Right ventricle myocardium inferior (tissue), 1 donor: ENCODE data around the gene CNTNAP2. TPM values are rescaled to one million over a fixed set of nuclear protein-coding genes. Genes with fewer than 3 reads are reported as not detected.
"Not testable (repeated sequence)": the region's sequence is repeated elsewhere in the genome, so short reads cannot be mapped to it uniquely, and the experiment has no call there.

Source experiments
- ATAC-seq: fragments of 200-7000 bp; cut with Tn5 transposase; one replicate; pipeline ENCODE4 v1.9.1; 2020; ENCODE audit warnings: mild to moderate bottlenecking, moderate library complexity
- DNase-seq: peaks from one replicate; pipeline ENCODE4 v3.0.0; 2021; ENCODE audit errors: missing footprints
- intact Hi-C: fragments of 100-400 bp; cut with DNase I; formaldehyde crosslinking; loops from one replicate; pipeline ENCODE4 v1.11.0; 2022
- total RNA-seq: library from RNA; stranded (reverse); fragmentation: NEBNext Ultra II Directional; extraction: Animal tissue kit (Norgen Biotek cat#: 25700); gene quantifications from one replicate; pipeline ENCODE4 v1.2.1, GENCODE V29; 2021
- donor health status: DM: no; HTN: yes; CAD: no; lungs with severe emphysema.

The CNTNAP2 gene
- total RNA-seq, 1 donor from 2014 or later: 0.65 TPM

DNA sequence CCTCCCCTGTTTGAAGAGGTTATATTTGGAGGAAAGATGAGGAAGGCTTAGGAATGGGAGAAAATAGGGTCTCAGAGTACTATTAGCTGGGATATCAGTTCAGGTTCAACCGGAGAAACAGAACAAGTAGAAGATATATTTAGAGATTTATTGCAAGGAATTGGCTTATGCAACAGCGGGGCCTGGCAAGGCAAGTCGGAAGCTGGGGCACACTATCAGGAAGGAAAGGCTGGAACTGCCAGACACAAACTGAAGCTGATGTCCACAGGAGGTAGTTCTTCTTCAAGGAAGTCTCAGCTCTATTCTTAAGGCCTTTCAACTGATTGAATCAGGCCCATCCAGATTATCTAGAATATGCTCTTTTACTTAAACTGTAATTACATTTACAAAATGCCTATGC lies 1534.4 kb downstream of the CNTNAP2 start:
- ATAC-seq: no peak
- intact Hi-C loops: no loop called here
- DNase-seq: no peak

DNA sequence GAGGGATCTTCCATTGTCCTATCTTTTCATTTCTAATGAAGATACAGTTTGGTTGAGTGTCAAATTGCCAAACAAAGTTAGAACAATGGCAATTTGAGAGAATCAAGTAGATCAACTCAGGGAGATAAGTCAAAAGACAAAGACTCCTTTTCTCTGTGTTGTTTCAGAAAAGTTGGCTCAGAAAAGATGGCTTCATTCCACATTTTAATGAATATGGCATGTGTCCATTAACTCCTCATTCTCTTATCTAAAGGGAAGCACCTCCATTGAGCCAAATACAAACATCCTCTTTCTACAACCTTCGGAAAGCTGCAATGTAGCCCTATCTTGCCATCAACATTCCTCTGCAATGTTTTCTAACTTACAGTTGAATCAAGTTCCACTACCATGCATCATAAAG lies 1535.0 kb downstream of the CNTNAP2 start:
- no peak for ATAC-seq
- no peak for DNase-seq
- intact Hi-C loops: no loop called here

DNA sequence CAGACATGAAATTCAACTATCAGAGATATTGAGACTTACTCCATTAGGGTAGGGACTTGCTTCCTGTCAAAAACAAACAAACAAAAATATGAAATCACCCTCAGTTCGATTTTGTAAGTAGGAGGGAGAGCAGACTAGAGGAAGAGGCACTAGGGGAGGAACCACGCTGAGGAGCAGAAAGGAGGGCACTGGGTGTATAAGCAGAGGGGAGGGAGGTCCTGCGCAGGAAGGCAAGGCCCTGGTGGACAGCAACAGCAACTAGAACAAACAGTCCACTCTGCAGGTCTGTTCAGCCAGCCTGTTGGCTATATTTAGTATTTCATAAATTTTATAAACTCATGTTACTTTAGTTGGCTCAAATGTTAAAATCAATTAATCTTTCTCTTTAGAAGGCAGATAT lies 1536.9 kb downstream of the CNTNAP2 start:
- DNase-seq (no peak), ATAC-seq (no peak)
- intact Hi-C loops: no loop called here

DNA sequence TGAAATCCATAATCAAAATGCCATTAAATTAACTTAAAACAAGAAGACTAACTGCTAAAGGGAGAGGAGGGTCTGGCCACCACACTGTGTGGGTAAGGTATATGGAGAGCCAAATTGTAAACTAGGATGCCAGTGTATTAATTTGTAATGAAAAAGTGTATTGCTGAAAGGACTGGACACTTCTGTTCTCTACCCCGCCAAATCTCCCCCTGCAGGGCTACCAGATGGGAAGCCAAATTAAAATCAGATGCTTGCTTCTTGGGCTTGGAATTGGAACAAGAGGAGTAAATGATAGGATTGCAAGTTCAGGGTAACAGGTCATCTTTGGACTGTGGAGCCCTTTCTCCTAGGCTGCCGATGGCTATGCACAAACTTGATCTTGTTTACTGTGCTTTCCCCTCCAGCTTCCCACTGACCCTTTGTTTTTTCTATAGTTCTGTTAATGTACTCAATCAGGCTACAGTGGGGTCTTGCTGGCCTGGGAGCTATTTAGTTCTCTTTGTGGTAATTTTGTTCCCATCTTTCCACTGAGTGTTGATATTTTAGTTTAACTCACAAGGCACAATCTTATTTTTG lies 1541.9 kb downstream of the CNTNAP2 start:
- no peak for DNase-seq
- intact Hi-C loops: no loop called here
- no peak for ATAC-seq

DNA sequence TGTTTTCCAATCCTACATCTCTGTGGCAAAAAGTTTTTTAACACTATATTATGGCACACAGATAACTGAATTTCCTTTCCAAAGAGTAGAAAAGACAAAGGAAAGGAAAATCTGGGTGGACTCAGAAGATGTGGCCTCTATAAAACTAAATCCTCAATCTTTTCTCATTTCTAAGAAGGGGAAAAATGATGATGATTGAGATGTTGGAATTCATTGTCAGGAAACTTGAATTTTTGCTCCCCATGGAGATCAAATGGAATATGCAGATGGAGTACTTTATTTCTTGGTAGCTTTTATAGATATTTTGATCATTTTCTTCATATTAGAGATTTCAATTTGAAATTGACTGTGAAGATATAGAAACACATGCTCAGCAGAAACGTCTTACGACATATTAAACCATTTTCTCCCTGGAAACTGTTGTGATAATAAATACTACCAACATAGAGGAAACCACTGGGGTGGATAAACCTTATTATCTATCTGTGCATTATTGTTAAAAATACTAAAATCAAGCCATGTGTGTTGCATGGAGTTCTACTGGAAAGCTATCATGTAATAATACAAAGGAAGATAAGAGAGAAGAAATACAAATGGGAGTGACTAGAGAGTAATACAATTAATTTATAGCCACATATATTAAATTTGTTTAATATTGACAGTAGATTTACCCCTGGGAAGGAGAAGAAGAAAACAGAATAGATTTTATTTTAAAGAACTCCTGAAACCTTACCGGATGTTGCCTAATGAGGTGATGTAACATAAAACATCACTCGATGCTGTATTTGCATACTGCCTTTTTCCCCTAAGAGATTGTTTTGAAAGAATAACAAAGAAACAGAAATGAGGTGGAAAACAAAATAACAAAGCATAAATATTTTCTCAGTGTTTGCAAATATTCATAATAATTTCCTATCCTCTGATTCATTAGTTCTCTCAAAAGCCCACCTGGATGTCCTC lies 1542.7 kb downstream of the CNTNAP2 start:
- ATAC-seq: no peak
- DNase-seq: no peak
- intact Hi-C loops: no loop called here

DNA sequence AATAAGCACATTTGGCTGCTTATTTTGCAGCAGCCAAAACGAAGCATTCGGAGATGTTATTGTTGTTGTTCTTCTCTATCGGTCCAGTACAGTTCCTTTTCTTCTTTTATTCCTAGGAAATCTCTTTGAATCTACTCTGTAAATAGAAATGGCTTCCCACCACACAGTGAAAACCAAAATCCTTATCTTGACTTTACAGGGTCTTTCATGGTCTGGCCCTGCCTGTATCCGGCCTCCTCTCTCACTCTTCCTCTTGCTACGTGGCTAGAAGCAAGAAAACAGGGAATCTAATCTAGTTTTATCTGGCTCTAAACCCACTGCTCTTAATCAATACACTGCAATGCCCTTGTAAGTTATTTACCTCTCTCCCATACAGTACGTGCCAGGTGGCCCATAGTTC lies 1547.9 kb downstream of the CNTNAP2 start:
- DNase-seq: no peak
- intact Hi-C loops: no loop called here
- no peak for ATAC-seq

DNA sequence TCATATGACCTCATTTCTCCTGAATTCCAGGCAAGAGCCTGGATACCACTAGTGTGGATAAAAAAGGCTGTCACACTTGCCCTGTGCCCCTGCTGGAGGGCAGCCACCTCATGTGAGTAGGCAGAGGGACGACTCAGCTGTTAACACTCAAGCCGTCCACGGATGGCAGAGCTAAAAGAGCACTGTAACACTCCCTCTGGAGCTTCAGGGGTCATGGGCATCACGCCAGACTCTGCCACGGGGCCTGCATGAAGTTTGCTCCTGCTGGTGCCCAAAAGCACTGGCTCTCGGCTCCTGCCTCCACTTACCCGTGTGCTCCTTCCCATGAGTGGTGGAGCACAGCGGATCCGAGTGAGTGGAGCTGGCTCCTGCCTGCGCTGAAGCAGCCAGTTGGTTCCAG lies 1554.2 kb downstream of the CNTNAP2 start:
- intact Hi-C loops: no loop called here
- DNase-seq (no peak), ATAC-seq (no peak)

DNA sequence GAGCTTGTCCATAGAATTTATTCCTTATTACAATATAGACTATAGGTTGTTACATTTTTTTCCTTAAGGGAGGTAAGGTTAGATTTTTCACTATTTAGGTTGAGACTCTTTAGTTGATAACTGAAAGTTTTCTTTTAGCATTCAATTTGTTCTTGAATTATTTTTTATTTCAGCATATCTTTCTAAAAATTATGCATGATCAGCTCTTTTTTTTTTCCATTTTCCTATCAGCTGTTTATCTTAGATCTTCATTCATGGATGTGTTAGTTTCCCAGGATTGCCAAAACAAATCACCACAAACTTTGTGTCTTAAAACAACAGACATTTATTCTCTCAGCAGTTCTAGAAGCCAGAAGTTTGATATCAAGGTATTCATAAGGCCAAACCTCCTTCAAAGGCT lies 1558.1 kb downstream of the CNTNAP2 start:
- no peak for ATAC-seq
- DNase-seq: no peak
- intact Hi-C loops: no loop called here

DNA sequence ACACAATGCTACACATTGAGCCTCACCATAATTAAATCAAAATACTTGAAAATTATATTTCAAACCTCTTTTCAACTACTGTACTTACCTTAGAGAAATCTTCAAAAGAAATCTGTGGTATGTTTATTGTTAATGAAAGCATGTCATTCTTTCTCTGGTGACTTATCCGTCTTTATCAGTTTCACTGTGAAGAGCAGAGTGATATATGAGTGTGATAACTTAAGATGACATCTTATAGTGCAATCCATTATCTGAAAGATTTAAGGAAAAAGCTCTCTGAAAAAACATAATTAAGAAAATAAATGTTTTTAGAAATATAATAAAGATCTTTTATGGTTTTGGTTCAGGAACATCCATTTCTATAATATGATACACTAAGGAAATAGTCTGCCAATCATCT lies 1562.3 kb downstream of the CNTNAP2 start:
- DNase-seq (no peak), ATAC-seq (no peak)
- intact Hi-C loops: no loop called here

DNA sequence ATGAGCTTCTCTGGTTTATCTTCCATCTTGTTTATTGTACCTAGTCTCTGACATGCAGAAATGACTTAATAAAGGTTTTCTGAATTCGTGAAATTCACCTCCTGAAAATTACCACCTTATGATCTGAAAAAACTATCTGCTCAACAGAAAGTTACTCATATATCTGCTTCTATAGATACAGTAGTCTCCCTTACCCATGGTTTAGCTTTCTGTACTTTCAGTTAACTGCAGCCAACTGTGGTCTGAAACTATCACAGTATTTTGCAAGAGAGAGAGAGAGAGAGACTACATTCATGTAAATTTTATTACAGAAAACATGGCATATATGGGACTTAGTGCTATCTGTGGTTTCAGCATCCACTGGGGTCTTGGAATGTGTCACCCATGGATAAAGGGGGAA lies 1564.9 kb downstream of the CNTNAP2 start:
- DNase-seq (no peak), ATAC-seq (no peak)
- intact Hi-C loops: no loop called here

DNA sequence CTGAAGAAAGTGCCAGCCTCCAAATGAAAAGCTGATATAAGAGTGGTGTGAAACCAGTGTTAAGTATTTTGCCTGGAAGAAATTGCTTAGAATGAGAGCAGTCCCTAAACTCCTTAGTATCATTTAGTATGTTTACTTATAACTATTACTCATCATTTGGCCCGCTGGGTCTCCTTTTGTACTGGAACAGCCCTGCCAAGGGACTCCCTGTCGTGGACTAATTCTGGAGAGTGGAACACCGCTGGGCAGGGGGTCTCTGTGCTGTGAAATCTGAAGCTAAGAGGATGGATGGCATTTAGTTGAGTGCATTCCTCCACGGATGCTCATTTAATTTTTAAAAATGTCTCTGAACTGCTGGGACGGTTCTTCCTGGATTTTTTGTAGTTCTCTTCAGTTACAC lies 1584.1 kb downstream of the CNTNAP2 start:
- DNase-seq (no peak), ATAC-seq (no peak)
- intact Hi-C loops: no loop called here

DNA sequence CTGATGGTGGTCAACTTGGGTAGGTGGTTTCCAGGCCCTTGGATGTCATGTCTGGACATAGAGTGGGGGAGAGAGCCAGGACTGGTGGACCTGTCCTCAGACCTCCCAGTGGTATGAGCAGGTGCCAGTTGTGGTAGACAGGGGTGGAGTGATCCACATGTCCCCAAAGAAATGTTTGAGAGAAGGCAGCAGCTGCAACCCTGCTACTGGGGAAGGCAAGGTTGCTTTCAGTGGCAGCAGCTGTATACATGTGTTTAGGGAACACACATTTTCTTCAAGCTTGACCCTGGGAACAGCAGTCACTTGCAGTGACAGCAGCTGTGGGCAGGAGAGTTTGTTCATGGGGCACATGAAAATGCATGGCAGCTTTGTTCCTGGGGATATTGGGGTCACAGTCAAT lies 1591.3 kb downstream of the CNTNAP2 start:
- intact Hi-C loops: no loop called here
- DNase-seq (no peak), ATAC-seq (no peak)

DNA sequence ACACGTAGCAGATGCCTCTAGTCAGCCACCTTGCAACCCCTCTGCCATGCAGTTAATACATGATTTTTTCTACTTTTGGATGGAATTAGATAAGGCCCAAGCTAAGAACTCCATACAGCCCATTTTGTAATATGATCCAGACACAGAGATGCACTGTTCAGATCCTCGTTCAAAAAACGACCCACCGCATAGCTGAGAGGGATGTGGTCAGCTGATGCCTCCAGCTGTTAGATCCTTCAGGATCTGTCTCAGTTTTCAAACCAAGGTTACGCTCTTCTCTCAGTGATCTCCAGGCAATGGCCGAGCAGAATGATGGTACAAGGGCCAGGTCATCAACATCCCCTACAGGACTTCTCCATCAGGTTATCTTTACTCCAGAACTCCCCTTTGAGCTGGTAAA lies 1592.3 kb downstream of the CNTNAP2 start:
- DNase-seq (no peak), ATAC-seq (no peak)
- intact Hi-C loops: no loop called here

DNA sequence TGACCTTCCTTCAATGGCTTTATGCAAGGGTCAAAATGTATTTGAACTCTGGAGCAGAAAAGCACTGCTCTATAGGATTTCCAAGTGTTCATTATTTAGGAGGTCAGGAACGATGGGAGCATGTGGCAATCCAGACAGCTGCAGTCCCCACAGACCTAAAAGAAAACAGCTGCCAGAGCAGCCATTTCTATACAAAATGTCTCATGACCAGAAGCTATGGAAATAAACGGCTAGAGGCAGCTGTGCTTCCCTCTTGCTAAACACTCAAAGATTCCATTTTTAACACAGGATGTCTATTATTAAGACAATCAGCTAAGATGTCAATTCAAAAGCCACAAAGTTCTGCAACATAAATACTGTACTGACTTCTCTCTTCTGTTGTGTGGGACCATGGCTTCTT lies 1594.8 kb downstream of the CNTNAP2 start:
- ATAC-seq: no peak
- no peak for DNase-seq
- intact Hi-C loops: no loop called here

DNA sequence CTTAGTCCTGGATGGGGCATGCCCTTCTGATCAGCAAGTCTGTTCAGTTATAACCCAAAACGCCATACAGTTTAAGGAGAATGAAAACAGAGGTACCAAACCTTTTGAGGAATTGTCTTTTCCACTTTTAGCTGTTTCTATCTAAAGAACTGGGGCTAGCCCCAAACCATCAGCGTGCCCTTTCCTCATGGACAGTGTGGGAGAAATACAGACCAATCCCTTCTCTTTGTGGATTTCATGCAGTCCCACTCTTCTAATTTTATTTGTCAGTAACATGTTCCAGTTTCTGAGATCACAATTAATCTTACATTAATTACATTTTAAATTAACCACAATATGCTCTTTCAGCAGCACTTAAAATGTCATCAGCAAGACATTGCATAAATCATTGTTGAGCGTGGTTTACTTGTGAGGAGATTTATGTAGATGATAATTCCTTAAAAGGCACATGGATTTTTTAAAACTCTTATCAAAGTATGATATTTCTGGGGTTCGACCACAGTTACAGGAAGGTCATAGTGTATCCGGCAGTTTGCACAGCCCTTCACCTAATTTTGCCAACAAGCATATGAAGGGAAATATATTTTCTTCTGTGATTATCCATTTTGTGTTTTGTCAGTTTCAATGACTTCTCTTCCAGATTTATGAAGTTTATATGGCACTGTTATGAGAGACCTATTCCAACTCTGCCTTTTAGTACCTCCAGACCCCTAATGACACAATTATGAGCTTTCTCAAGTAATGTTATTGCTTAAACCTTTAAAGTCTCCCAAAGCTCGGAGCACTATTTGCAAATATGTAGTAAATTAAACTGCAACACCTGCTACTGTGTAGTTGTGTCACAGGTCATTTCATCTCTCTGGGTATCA lies 1605.6 kb downstream of the CNTNAP2 start:
- intact Hi-C loops: no loop called here
- ATAC-seq (no peak), DNase-seq (no peak)

DNA sequence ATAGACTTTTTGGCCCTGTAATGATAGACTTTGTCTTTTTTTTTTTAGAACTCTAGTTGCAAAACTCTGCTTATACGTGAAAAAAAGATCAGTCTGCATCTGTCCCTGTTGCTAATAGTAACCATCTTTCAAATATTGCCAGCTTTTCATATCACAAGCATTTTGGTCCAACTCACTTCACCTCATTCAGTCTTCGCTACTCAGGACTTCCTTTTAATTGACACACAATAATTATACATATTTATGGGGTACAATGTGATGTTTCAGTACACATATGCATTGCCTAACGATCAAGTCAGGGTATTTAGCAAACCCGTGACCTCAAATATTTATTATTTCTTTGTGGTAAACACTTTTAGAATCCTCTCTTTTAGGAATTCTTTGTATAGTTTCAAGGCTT lies 1606.9 kb downstream of the CNTNAP2 start:
- ATAC-seq: no peak
- intact Hi-C loops: no loop called here

DNA sequence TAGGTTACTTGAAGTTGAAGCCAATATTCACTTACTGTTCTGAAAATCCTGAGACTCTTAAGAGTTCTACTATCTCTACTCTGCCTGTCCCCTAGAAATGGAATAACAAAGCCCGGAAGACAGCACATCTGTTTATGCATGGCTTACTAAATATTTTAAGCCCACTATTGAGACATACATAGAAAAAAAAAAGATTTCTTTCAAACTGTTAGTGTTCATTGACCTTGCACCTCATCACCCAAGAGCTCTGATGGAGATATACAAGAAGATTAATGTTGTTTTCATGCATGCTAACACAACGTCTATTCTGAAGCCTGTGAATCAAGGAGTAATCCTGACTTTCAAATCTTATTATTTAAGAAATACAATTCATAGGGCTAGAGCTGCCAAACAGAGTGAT lies 1614.7 kb downstream of the CNTNAP2 start:
- intact Hi-C loops: no loop called here
- DNase-seq (no peak), ATAC-seq (no peak)

More for the DNA sequence above, 1606.9 kb downstream of the CNTNAP2 start:
- DNase-seq: no peak

DNA sequence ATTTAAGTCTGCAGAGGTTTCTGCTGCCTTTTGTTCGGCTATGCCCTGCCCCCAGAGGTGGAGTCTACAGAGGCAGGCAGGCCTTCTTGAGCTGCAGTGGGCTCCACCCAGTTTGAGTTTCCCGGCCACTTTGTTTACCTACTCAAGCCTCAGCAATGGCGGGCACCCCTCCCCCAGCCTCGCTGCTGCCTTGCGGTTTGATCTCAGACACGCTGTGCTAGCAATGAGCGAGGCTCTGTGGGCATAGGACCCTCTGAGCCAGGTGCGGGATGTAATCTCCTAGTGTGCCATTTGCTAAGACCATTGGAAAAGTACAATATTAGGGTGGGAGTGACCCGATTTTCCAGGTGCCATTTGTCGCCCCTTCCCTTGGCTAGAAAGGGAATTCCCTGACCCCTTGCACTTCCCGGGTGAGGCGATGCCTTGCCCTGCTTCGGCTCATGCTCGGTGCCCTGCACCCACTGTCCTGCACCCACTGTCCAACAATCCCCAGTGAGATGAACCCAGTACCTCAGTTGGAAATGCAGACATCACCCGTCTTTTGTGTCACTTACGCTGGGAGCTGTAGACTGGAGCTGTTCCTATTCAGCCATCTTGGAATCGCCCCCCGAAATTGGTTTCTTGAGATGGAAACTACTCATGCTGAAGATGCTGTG lies 1621.1 kb downstream of the CNTNAP2 start:
- ATAC-seq, DNase-seq, intact Hi-C loops: not testable (repeated sequence)

DNA sequence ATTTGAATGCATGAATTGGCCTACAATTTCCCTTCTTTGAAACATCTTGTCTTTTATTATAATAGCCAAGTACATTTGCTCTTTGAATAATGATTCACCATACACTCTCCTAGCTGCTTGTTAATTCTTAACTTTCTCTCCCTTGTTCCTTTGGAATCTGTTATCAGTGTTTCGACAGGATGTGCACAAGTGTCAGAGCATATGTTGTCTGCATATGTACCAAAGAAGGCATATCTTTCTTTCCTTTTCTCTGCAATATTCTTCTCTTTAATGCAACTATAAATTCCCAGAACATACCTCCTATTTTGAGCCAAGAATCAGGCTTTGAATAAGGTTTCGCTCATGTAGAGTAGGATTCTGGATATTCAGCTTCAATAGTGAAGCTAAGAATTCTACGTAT lies 1625.7 kb downstream of the CNTNAP2 start:
- no peak for ATAC-seq
- no peak for DNase-seq
- intact Hi-C loops: no loop called here
